ENCODE measurements around the gene INHA. TPM values are rescaled to one million over a fixed set of nuclear protein-coding genes. Genes with fewer than 3 reads are reported as not detected.

The INHA gene
- total RNA-seq, 1 donor from 2014 or later, result 0.28 TPM

GRCh38 chr2:219540784-219541504 is 31.2 kb upstream of the INHA start:
- ATAC-seq, result no peak

GRCh38 chr2:219541611-219542180 is 30.4 kb upstream of the INHA start:
- peak; percentile 38 for ATAC-seq

- ATAC-seq, result peak; percentile 57
Observed at GRCh38 chr2:219542931-219543595, 29.0 kb upstream of the INHA start.

GRCh38 chr2:219543596-219544358 is 28.3 kb upstream of the INHA start, which contains the start of the genes CHPF and TMEM198:
Gene CHPF, minus strand, starts transcription at chr2:219543809. Its CDS starts 271 bp downstream, at chr2:219543538.
Gene TMEM198, plus strand, starts transcription at chr2:219544028. Its CDS starts 700 bp downstream, at chr2:219544728.
- peak; percentile 92 for ATAC-seq

GRCh38 chr2:219544567-219544966 is 27.5 kb upstream of the INHA start:
- no peak for ATAC-seq

GRCh38 chr2:219545295-219545942 is 26.7 kb upstream of the INHA start:
- no peak for ATAC-seq

- ATAC-seq, result no peak
Observed at GRCh38 chr2:219545943-219546352, 26.2 kb upstream of the INHA start.

GRCh38 chr2:219547621-219548020 is 24.5 kb upstream of the INHA start:
- no peak for ATAC-seq

- no peak for ATAC-seq
Observed at GRCh38 chr2:219548990-219549389, 23.1 kb upstream of the INHA start.

- no peak for ATAC-seq
Observed at GRCh38 chr2:219549619-219550018, 22.5 kb upstream of the INHA start.

- peak; percentile 31 for ATAC-seq
Observed at GRCh38 chr2:219551441-219552381, 20.4 kb upstream of the INHA start.

- peak; percentile 85 for ATAC-seq
Observed at GRCh38 chr2:219552382-219553167, 19.5 kb upstream of the INHA start.

GRCh38 chr2:219553168-219553417 is 19.0 kb upstream of the INHA start:
- ATAC-seq, result no peak

GRCh38 chr2:219553463-219553963 is 18.6 kb upstream of the INHA start:
- ATAC-seq, result no peak

- no peak for ATAC-seq
Observed at GRCh38 chr2:219554350-219554749, 17.8 kb upstream of the INHA start.

GRCh38 chr2:219555956-219556355 is 16.2 kb upstream of the INHA start:
- no peak for ATAC-seq

- ATAC-seq, result no peak
Observed at GRCh38 chr2:219556413-219556812, 15.7 kb upstream of the INHA start.

GRCh38 chr2:219557320-219557719 is 14.8 kb upstream of the INHA start:
- no peak for ATAC-seq

- ATAC-seq, result no peak
Observed at GRCh38 chr2:219557791-219558785, 14.0 kb upstream of the INHA start.

All from esophagus mucosa (tissue), 1 donor.